GM23338 (cell line): Measurements from ENCODE around the gene SCFD2. TPM values are rescaled to one million over a fixed set of nuclear protein-coding genes. Genes with fewer than 3 reads are reported as not detected.

Experiments
- ATAC-seq: fragments of 200-7000 bp; cut with Tn5 transposase; 3 replicates; pipeline ENCODE4 v1.9.1; 2020
- DNase-seq: peaks from one replicate; pipeline ENCODE4 v3.0.0-alpha.2; 2015; ENCODE audit warnings: low spot score
- H2AFZ ChIP-seq: fragments of 200-600 bp; sonication (generic); 2 replicates; pipeline ENCODE4 v1.8.0; 2016; ENCODE audit warnings: antibody characterized with exemption, mild to moderate bottlenecking, moderate library complexity
- H3F3A ChIP-seq: fragments of 200-600 bp; sonication (generic); replicated peaks from 2 replicates; pipeline ENCODE4 v1.8.0; 2017; ENCODE audit warnings: antibody characterized with exemption, mixed run types, low read depth
- H3K27ac ChIP-seq: fragments of 200-600 bp; sonication (generic); 2 replicates; pipeline ENCODE4 v1.6.1; 2016; ENCODE audit warnings: low read depth
- H3K27me3 ChIP-seq: fragments of 200-600 bp; sonication (generic); 2 replicates; pipeline ENCODE4 v1.8.0; 2016; ENCODE audit warnings: mild to moderate bottlenecking, mixed run types, moderate library complexity; ENCODE audit not compliant: insufficient read depth
- H3K36me3 ChIP-seq: fragments of 200-600 bp; sonication (generic); 2 replicates; pipeline ENCODE4 v1.8.0; 2016; ENCODE audit warnings: mild to moderate bottlenecking; ENCODE audit not compliant: insufficient read depth
- H3K4me1 ChIP-seq: fragments of 200-600 bp; sonication (generic); 2 replicates; pipeline ENCODE4 v1.8.0; 2016; ENCODE audit warnings: mild to moderate bottlenecking, moderate library complexity; ENCODE audit not compliant: insufficient read depth
- H3K4me2 ChIP-seq: fragments of 200-600 bp; sonication (generic); 2 replicates; pipeline ENCODE4 v1.7.1; 2017; ENCODE audit warnings: mixed run types
- H3K4me3 ChIP-seq: fragments of 200-600 bp; sonication (generic); 2 replicates; pipeline ENCODE4 v1.6.1; 2016; ENCODE audit warnings: mixed run types
- H3K79me2 ChIP-seq: fragments of 200-600 bp; sonication (generic); replicated peaks from 2 replicates; pipeline ENCODE4 v1.8.0; 2017; ENCODE audit warnings: mild to moderate bottlenecking; ENCODE audit not compliant: insufficient read depth
- H3K9me2 ChIP-seq: fragments of 200-600 bp; sonication (generic); 2 replicates; pipeline ENCODE4 v1.8.0; 2017; ENCODE audit not compliant: insufficient read depth
- H4K20me1 ChIP-seq: fragments of 200-600 bp; sonication (generic); replicated peaks from 2 replicates; pipeline ENCODE4 v1.8.0; 2017; ENCODE audit warnings: mild to moderate bottlenecking; ENCODE audit not compliant: insufficient read depth
- H3K27ac Mint-ChIP-seq: 2 replicates; pipeline ENCODE4 v1.8.0; 2020; ENCODE audit warnings: inconsistent platforms, mild to moderate bottlenecking, moderate library complexity, mixed read lengths
- H3K27me3 Mint-ChIP-seq: 3 replicates; pipeline ENCODE4 v1.8.0; 2022; ENCODE audit warnings: low read depth, mild to moderate bottlenecking, moderate library complexity, mixed read lengths, inconsistent platforms; ENCODE audit not compliant: insufficient read depth, poor library complexity
- H3K36me3 Mint-ChIP-seq: 3 replicates; pipeline ENCODE4 v1.8.0; 2021; ENCODE audit warnings: low read depth, mild to moderate bottlenecking, inconsistent platforms, moderate library complexity, mixed read lengths
- H3K4me1 Mint-ChIP-seq: 3 replicates; pipeline ENCODE4 v1.8.0; 2020; ENCODE audit warnings: mild to moderate bottlenecking, inconsistent platforms, mixed read lengths
- H3K4me3 Mint-ChIP-seq: 3 replicates; pipeline ENCODE4 v1.8.0; 2021; ENCODE audit warnings: moderate library complexity, mild to moderate bottlenecking, inconsistent platforms, mixed read lengths
- H3K9me3 Mint-ChIP-seq: 3 replicates; pipeline ENCODE4 v1.8.0; 2020; ENCODE audit warnings: moderate library complexity, mild to moderate bottlenecking, inconsistent platforms, mixed read lengths
- CREB1 ChIP-seq: fragments of 250-450 bp; sonication (Bioruptor Pico); IDR thresholded peaks from 2 replicates; pipeline ENCODE4 v1.5.0; 2020; ENCODE audit warnings: low read depth, mild to moderate bottlenecking, moderate library complexity
- ETS1 ChIP-seq: IDR thresholded peaks from 2 replicates; pipeline ENCODE4 v1.6.1; 2016; ENCODE audit warnings: antibody characterized with exemption
- EZH2 ChIP-seq: fragments of 200-600 bp; sonication (generic); IDR thresholded peaks from one replicate; pipeline ENCODE4 v1.8.0; 2017; ENCODE audit warnings: antibody characterized with exemption, mild to moderate bottlenecking, low read depth; ENCODE audit not compliant: unreplicated experiment
- JUNB ChIP-seq: IDR thresholded peaks from one replicate; pipeline ENCODE4 v1.6.1; 2016; ENCODE audit warnings: antibody characterized with exemption; ENCODE audit not compliant: unreplicated experiment
- NANOG ChIP-seq: IDR thresholded peaks from 2 replicates; pipeline ENCODE4 v1.6.1; 2016; ENCODE audit warnings: antibody characterized with exemption, borderline replicate concordance
- POLR2AphosphoS5 ChIP-seq: IDR thresholded peaks from 2 replicates; pipeline ENCODE4 v1.6.1; 2016; ENCODE audit warnings: antibody characterized with exemption, low read depth
- REST ChIP-seq: IDR thresholded peaks from one replicate; pipeline ENCODE4 v1.6.1; 2018; ENCODE audit warnings: antibody characterized with exemption; ENCODE audit not compliant: unreplicated experiment
- ZNF114 ChIP-seq: fragments of 250-450 bp; sonication (Bioruptor Pico); IDR thresholded peaks from 2 replicates; pipeline ENCODE4 v1.5.0; 2020; ENCODE audit warnings: mild to moderate bottlenecking, moderate library complexity
- ZNF331 ChIP-seq: fragments of 250-450 bp; sonication (Bioruptor Pico); IDR thresholded peaks from 2 replicates; pipeline ENCODE4 v1.5.0; 2020; ENCODE audit warnings: low read depth, mild to moderate bottlenecking, moderate library complexity
- ZNF462 ChIP-seq: fragments of 250-450 bp; sonication (Bioruptor Pico); IDR thresholded peaks from 2 replicates; pipeline ENCODE4 v1.5.0; 2020; ENCODE audit warnings: mild to moderate bottlenecking, moderate library complexity
- polyA plus RNA-seq: library from polyadenylated mRNA; unstranded; fragments of >200 nt; fragmentation: Nextera tagmentation; extraction: Ambion mirVana; gene quantifications from 2 replicates; pipeline ENCODE4 v1.2.1, GENCODE V29; 2016
- total RNA-seq: library from RNA; depleted of rRNA; stranded (reverse); fragments of >200 nt; shearing (Covaris generic); gene quantifications from 2 replicates; pipeline ENCODE4 v1.2.3, GENCODE V29; 2014

Gene SCFD2
- total and polyA plus RNA-seq, 2 experiments from 2014 or later = 5.7 to 17.5 TPM

- TF ChIP-seq REST (no peak), EZH2 (no peak), POLR2AphosphoS5 (no peak), NANOG (no peak)
These were observed 368.8 kb downstream of the SCFD2 start (continued) for GRCh38 chr4:52997132-52997416.

GRCh38 chr4:52996261-52997131 is 369.4 kb downstream of the SCFD2 start:
- no peaks in the 10 kb centered on the region for H3F3A ChIP-seq
- H2AFZ ChIP-seq = no peak overlapping the region
- H3K4me3 Mint-ChIP-seq = no peak overlapping the region
- no peak overlapping the region for H3K4me3 ChIP-seq
- ATAC-seq (no peak), DNase-seq (no peak)
- H3K79me2 ChIP-seq = no peaks in the 10 kb centered on the region
- H3K9me3 Mint-ChIP-seq = peaks cover 28% of the 10 kb centered on the region
- H3K4me2 ChIP-seq = no peak overlapping the region
- H3K36me3 Mint-ChIP-seq = peaks cover 18% of the 10 kb centered on the region
- no peaks in the 10 kb centered on the region for H3K4me1 ChIP-seq
- no peaks in the 10 kb centered on the region for H3K27me3 Mint-ChIP-seq
- H3K27ac Mint-ChIP-seq = no peak overlapping the region
- no peaks in the 10 kb centered on the region for H3K4me1 Mint-ChIP-seq
- H3K27me3 ChIP-seq = no peaks in the 10 kb centered on the region
- H3K36me3 ChIP-seq = no peaks in the 10 kb centered on the region
- peaks cover 7% of the 10 kb centered on the region for H3K9me2 ChIP-seq
- no peak overlapping the region for H3K27ac ChIP-seq
- H4K20me1 ChIP-seq = no peaks in the 10 kb centered on the region
- TF ChIP-seq ZNF462 (no peak), CREB1 (no peak), JUNB (no peak), ETS1 (no peak), ZNF114 (no peak), ZNF331 (CRISPR knock-in tag) (no peak), REST (no peak), EZH2 (no peak)
